ENCODE data around the gene PKIB. TPM values are rescaled to one million over a fixed set of nuclear protein-coding genes. Genes with fewer than 3 reads are reported as not detected.

PKIB gene
- total and polyA plus RNA-seq, 10 of the 15 experiments (the other 5 are each of a cell fraction or from before 2014, with no cell fraction given) = 0.20 to 1.8 (median 0.87) TPM

DNA sequence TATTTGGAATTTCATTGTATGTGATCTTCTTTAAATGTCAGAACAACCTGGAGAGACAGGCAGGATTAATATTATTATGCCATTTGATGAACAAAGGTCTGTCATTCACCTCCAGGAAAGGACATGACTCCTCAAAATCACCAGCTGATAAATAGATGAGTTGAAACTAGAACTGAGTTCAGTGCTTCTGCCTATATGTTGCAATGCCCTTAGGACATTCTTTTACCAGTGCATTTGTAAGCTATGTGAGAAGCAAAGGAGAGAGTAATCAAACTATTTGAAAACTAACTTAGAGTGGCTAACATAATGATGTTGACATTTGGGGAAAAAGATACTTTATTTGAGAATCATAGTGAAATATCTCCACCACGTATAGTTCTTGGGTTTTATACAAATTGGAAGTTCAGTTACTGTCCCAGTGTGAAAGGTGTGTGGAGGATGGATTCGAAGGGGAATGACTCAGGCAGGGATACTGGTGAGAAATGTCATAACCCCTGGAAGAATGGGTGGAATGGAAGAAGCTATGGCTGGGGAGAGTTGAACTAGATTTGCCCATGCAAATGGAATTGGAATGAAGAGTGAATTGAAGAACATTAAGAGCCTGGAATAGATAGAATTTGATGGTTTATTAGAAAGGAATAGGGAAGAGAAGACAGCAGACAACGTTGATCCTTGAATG is 21.5 kb downstream of the PKIB start:
- Histone ChIP-seq H3K27ac (ENCODE audit: control insufficient read depth, insufficient read depth) (no peak overlapping the region), H3K4me1 (ENCODE audit: control insufficient read depth, insufficient read depth, low read length) (no peaks in the 10 kb centered on the region), H3K4me3 (no peak overlapping the region), H3K4me2 (ENCODE audit: control insufficient read depth, insufficient read depth) (no peak overlapping the region), H4K20me1 (ENCODE audit: control insufficient read depth, insufficient read depth) (no peaks in the 10 kb centered on the region), H3K9ac (ENCODE audit: control insufficient read depth, insufficient read depth, low read length) (no peak overlapping the region), H3K79me2 (ENCODE audit: control insufficient read depth, insufficient read depth, low read length) (no peaks in the 10 kb centered on the region), H3K9me3 (replicated peaks; ENCODE audit: control insufficient read depth, insufficient read depth, low read length) (no peaks in the 10 kb centered on the region), H2AFZ (ENCODE audit: control insufficient read depth, low read depth, low read length) (no peak overlapping the region), H3K36me3 (ENCODE audit: control insufficient read depth in 2 of 2, insufficient read depth in 2 of 2, low read length in 1 of 2) (no peaks in the 10 kb centered on the region), H3K27me3 (replicated peaks in 1 of 2; ENCODE audit: control insufficient read depth in 2 of 2, insufficient read depth in 2 of 2, low read length in 1 of 2) (no peaks in the 10 kb centered on the region; a peak in 1 of 4 replicates)
- ChIA-PET RAD21 (ENCODE audit: unreplicated experiment) (interaction anchor here (0.8 kb wide), 1 partner anchor 11 kb away, joined by 3 read pairs; no protein-coding TSS in a partner anchor), SMC1A (ENCODE audit: uncharacterized antibody, unreplicated experiment) (interaction anchor here (0.6 to 1.5 kb wide), 5 partner anchors 12 to 63 kb away, joined by 3 to 5 read pairs (median 4); no protein-coding TSS in a partner anchor), POLR2A (interaction anchor here (0.6 to 1.0 kb wide), 2 partner anchors 62 to 80 kb away, joined by 3 to 8 read pairs; no protein-coding TSS in a partner anchor), CTCF (interaction anchor here (1.3 kb wide), 1 partner anchor 22 kb away, joined by 7 read pairs; the partner anchor contains the start of gene PKIB)
- ATAC-seq (no peak), DNase-seq (ENCODE audit: low read depth, low spot score) (no peak), FAIRE-seq (no peak)
- in situ Hi-C loops (cut with MboI) (no loop called here), intact Hi-C loops (cut with micrococcal nuclease; ENCODE audit: unreplicated experiment) (no loop called here)
- TF ChIP-seq JUND (IDR thresholded peaks at IDR 0.05; ENCODE audit: low read depth, low read length) (no peak), ETV6 (conservative IDR thresholded peaks at IDR 0.05 in 1 of 2, IDR thresholded peaks at IDR 0.05 in 1 of 2; ENCODE audit: borderline replicate concordance in 1 of 2, low read depth in 1 of 2) (no peak), MEF2B (IDR thresholded peaks at IDR 0.05; ENCODE audit: partially characterized antibody, poor library complexity, severe bottlenecking) (no peak)
- 0% methylated on average over 3 of the region's 3 CpGs for WGBS (ENCODE audit: insufficient coverage, insufficient replicate concordance, low lambda C conversion rate, missing lambda C conversion rate)
- no TSS peak for BruUV-seq (replicated peaks)

DNA sequence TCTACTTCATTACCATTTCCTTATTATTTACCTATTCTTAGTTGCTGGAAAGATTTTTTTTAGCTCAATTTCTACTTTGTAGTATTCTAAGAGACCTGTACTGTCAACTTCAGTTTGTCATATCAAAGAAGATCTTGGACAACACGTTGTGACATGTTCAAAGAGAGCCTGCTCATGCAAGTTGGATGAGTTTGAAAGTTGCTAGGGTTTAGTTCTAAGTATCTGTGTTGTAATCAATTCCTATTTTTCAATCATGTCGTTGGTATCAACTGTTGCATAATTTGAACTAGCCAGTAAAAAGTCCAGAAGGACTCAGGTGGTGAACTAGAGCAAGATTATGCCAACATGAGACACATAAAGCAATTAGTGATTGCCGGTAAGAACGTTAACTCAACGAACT is 30.2 kb downstream of the PKIB start:
- no TSS peak for BruUV-seq (replicated peaks)
- Histone ChIP-seq H3K36me3 (ENCODE audit: control insufficient read depth in 2 of 2, insufficient read depth in 2 of 2, low read length in 1 of 2) (no peaks in the 10 kb centered on the region), H3K9me3 (replicated peaks; ENCODE audit: control insufficient read depth, insufficient read depth, low read length) (no peaks in the 10 kb centered on the region), H3K27me3 (replicated peaks in 1 of 2; ENCODE audit: control insufficient read depth in 2 of 2, insufficient read depth in 2 of 2, low read length in 1 of 2) (no peaks in the 10 kb centered on the region), H3K4me2 (ENCODE audit: control insufficient read depth, insufficient read depth) (no peak overlapping the region), H3K79me2 (ENCODE audit: control insufficient read depth, insufficient read depth, low read length) (no peaks in the 10 kb centered on the region), H2AFZ (ENCODE audit: control insufficient read depth, low read depth, low read length) (no peak overlapping the region), H3K27ac (ENCODE audit: control insufficient read depth, insufficient read depth) (no peak overlapping the region), H4K20me1 (ENCODE audit: control insufficient read depth, insufficient read depth) (no peaks in the 10 kb centered on the region), H3K4me1 (ENCODE audit: control insufficient read depth, insufficient read depth, low read length) (no peaks in the 10 kb centered on the region), H3K9ac (ENCODE audit: control insufficient read depth, insufficient read depth, low read length) (no peak overlapping the region), H3K4me3 (no peak overlapping the region)
- CTCF ChIA-PET = interaction anchor here (0.6 to 1.1 kb wide), 2 partner anchors 16 to 20 kb away, joined by 3 to 5 read pairs; no protein-coding TSS in a partner anchor
- WGBS (ENCODE audit: insufficient coverage, insufficient replicate concordance, low lambda C conversion rate, missing lambda C conversion rate) = 46% methylated on average over 5 of the region's 5 CpGs
- intact Hi-C loops (cut with micrococcal nuclease; ENCODE audit: unreplicated experiment) = no loop called here
- DNase-seq (ENCODE audit: low read depth, low spot score) (no peak), FAIRE-seq (no peak), ATAC-seq (no peak)
- POLR2A ChIA-PET = no interaction called here
- TF ChIP-seq HDGF (IDR thresholded peaks at IDR 0.05) = no peak
- RAD21 ChIA-PET (ENCODE audit: unreplicated experiment) = interaction anchor here (0.8 kb wide), 1 partner anchor 149 kb away, joined by 3 read pairs; no protein-coding TSS in a partner anchor
- SMC1A ChIA-PET (ENCODE audit: uncharacterized antibody, unreplicated experiment) = interaction anchor here (1.0 to 1.8 kb wide), 7 partner anchors 12 to 90 kb away, joined by 3 to 6 read pairs (median 4); no protein-coding TSS in a partner anchor
- in situ Hi-C loops (cut with MboI) = no loop called here

Data from GM12878 (cell line).